ENCODE data around the gene PFN3.
A peak's percentile ranks its signal among the peaks of the same experiment; 100 is the strongest.

- peak; percentile 45; the same call in 1 of the 2 replicates for TF ChIP-seq CTCF (IDR thresholded peaks at IDR 0.05)
- 0 out of 2 replicates have a peak, but pooled peaks have one; percentile 57 for TF ChIP-seq AFF4 (CRISPR knock-in tag; IDR thresholded peaks at IDR 0.05; ENCODE audit: borderline replicate concordance)
- TF ChIP-seq ESRRA (CRISPR knock-in tag; IDR thresholded peaks at IDR 0.05; ENCODE audit: borderline replicate concordance): no peak
- TF ChIP-seq E2F5 (CRISPR knock-in tag; IDR thresholded peaks at IDR 0.05): 0 out of 2 replicates have a peak, but pooled peaks have one; percentile 31
- no peak for TF ChIP-seq ZNF121 (CRISPR knock-in tag; IDR thresholded peaks at IDR 0.05)
- no peak for TF ChIP-seq NR2C2 (CRISPR knock-in tag; IDR thresholded peaks at IDR 0.05)
- TF ChIP-seq CREM (CRISPR knock-in tag; IDR thresholded peaks at IDR 0.05): no peak
- no peak for TF ChIP-seq AR (CRISPR knock-in tag; IDR thresholded peaks at IDR 0.05)
- TF ChIP-seq, protein P1, sequence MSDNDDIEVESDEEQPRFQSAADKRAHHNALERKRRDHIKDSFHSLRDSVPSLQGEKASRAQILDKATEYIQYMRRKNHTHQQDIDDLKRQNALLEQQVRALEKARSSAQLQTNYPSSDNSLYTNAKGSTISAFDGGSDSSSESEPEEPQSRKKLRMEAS (CRISPR knock-in tag; IDR thresholded peaks at IDR 0.05): peak; percentile 90; the same call in 1 of the 2 replicates
- TF ChIP-seq SMAD3 (CRISPR knock-in tag; IDR thresholded peaks at IDR 0.05; ENCODE audit: borderline replicate concordance): no peak
Measured at GRCh38 chr5:177370488-177371119, 29.9 kb downstream of the PFN3 start.
